GM18867 (cell line): ENCODE measurements around the gene CAPZA2.
"Not testable (repeated sequence)": the region's sequence is repeated elsewhere in the genome, so short reads cannot be mapped to it uniquely, and the experiment has no call there.

Experiments used
- ATAC-seq: cut with Tn5 transposase; IDR thresholded peaks from one replicate; pipeline ENCODE4 v1.9.1; 2021; ENCODE audit warnings: mild to moderate bottlenecking, moderate library complexity; ENCODE audit not compliant: unreplicated experiment

The CAPZA2 gene

DNA sequence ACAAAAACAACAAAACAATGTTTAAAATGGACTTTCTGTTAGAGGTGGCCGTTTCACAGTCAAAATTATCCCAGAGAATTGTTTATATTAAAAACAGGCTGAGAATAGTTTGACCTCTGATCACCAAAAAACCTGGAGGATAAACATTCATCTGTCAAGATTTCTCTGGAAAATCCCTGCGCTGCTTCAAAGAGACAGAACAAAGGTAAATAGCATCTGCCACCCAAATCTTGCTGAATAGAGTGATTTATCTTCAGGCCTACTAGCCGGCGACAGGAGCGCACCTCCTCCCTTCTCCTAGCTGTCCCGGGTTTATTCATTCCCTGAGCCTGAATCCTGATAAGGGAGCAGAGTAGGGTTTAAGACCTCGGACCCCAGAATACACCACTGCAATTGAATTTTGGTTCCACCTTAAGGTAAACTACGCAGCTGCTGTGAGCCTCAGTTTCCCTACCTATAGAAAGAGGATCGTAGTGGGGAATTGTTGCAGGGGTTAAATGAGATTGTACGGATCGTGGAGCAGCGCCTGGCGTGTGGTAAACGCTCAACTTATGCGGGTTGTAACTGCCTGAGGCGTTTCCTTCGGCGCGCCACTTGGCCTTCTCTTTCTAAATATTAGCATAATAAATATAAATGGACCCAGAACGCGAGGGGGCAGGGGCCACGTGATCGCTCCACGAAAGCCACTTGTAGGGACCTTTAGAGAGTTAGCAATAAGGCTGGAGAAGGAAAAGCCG, 90.4 kb downstream of the CAPZA2 start:
- peak; percentile 30 for ATAC-seq

DNA sequence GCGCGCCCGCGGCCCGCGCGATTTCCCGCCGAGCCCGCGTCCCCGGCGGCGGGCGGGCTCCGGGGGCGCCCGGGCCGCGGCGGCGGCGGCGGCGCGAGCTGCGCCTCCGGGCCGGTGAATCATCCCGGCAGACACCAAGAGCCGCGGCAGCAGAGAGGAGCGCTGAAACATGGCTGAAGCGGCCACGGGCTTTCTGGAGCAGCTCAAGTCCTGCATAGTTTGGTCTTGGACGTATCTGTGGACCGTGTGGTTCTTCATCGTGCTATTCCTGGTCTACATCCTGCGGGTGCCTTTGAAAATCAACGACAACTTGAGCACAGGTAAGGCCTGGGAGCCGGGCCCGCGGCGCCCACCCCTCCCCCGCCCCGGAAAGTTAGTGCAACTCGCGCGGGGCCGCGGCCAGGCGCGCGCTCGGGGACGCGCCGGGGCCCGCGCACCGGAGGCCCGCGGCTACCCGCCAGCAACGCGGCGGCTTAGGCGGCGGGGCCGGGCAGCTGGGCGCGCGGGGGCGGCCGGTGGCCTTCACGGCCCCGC, 91.1 kb downstream of the CAPZA2 start, which contains the start of gene ST7:
Gene ST7, plus strand, starts transcription at position 130 of the 534 bp plus-strand sequence. Its CDS starts 40 bp downstream, at position 170.
- peak; percentile 43 for ATAC-seq

DNA sequence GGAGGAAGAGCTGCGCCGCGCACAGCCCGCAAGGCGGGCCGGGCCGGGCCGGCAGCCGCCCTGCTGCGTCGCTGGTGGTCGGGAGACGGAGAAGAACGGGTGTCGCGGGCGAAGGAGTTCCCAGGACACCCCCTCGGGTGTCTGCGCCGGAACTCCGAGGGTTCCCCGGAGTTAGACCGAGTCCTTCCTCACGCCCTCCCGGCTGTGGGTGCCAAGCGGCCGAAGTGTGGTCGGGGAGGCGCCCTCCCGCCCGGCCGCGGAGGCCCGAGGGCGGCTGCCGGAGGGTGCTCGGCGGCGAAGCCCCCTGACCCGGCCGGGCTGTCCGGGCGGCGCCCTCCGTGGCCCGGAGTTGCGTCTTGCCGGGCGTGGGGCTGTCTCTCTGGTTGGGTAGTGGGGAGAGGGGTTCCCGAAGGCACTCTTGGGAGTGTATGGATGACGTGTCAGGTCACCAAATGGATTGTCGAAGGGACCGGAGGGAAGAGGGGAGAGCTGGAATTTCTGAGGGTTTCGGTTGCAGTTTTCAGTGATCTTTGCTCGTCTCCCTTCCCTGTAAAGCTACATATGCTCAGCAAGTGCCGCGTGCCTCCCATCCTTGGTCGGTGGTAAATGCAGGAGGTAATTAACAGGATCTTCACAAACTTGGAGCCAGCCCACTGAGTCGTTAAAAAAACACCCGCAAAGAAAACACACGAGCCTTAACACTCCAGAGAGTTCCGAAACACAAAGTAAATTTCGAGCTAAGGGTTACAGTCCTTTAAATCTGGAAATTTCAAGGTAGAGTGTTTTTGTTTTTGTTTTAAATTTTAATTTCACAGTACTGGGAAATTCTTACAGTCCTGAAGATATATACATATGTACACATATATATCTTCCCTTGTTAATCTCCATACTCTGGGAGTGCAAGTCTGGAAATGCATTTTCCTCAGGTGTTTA, 91.8 kb downstream of the CAPZA2 start:
- peak; percentile 23 for ATAC-seq

DNA sequence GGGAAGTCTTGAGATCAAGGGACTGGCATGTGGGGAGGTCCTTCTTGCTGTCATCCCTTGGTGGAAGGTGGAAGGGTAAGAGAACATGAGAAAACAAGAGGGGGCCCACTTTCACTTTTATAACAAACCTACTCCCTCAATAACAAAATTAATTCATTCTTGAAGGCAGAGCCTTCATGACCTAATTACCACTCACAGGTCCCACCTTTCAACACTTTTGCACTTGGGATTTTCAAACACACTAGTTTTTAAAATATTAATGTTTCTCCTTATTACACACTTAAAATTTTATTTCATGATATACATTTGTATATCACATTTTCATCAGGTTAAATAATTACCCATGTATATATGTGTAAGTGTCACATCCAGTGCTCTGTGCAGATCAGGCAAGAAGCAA, 93.0 kb downstream of the CAPZA2 start:
- no peak for ATAC-seq

DNA sequence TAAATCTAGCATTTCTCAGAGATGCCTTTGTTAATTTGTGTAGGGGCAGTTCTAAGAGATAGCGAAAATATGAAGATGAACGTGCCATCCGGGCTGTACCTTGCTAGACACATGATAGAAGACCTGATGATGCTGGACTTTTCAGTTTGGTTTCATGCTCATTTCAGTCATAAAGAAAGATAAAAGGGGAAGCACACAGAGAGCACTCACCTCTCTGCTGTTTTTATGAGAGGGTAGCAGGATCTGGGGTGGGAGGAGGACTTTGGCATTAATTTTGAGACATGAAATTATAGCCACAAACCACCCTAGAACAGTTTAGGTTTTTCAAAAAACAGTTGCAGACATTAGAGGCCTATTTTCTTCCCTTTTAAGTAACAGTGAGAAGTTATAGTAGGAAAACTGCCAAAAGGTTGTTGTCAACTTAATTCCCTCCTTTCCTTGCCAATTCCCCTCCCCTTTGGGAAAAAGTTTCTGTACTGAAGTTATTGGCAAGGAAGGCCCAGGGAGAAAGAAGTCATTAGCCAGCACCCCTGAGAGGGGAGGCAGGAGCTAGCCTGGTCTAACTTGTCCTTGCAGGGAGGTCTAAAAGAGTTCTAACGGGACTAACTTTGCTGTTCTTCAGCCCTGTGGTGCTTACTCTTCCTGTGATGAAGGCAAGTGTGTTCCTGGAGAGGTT, 93.6 kb downstream of the CAPZA2 start:
- peak; percentile 77 for ATAC-seq

DNA sequence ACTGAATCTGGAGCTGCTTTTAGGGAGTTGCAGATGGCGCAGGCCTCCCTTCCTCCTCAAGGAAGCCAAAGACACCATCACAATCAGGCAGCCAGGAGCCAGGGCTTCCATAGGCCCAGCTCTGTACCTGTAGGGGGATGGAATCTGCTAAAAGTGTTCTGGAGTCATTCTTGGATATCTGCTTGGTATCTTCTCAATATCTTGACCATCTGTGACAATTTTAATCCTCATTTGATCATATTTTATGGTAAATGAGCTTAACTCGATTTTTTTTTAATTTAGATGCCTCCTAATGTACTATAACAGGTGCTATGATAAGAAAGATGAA, 94.1 kb downstream of the CAPZA2 start:
- no peak for ATAC-seq

DNA sequence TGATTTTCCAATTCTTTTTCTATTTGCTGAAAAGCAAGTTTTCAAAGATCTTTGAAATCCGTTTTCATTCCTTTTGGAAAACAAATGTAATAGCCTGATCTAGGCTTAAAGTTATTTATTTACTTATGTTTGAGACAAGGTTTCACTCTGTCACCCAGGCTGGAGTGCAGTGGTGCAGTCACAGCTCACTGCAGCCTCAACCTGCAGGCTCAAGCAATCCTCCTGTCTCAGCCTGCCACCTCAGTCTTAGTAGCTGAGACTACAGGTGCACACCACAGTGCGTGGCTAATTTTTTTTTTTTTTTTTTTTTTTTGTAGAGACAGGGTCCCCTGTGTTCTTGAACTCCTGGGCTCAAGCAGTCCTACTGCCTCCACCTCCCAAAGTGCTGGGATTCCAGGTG, 95.5 kb downstream of the CAPZA2 start:
- peak; percentile 19 for ATAC-seq

DNA sequence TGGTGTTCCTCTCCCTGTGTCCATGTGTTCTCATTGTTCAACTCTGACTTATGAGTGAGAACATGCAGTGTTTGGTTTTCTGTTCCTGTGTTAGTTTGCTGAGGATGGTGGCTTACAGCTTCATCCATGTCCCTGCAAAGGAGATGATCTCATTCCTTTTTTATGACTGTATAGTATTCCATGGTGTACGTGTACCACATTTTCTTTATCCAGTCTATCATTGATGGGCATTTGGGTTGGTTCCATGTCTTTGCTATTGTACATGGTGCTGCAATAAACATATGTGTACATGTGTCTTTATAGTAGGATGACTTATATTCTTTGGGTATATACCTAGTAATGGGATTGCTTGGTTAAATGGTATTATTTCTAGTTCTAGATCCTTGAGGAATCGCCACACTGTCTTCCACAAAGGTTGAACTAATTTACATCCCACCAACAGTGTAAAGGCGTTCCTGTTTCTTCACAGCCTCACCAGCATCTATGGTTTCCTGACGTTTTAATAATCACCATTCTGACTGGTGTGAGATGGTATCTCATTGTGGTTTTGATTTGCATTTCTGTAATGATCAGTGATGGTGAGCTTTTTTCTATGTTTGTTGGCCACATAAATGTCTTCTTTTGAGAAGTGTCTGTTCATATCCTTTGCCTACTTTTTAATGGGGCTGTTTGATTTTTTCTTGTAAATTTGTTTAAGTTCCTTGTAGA, 99.7 kb downstream of the CAPZA2 start:
- ATAC-seq: not testable (repeated sequence)

DNA sequence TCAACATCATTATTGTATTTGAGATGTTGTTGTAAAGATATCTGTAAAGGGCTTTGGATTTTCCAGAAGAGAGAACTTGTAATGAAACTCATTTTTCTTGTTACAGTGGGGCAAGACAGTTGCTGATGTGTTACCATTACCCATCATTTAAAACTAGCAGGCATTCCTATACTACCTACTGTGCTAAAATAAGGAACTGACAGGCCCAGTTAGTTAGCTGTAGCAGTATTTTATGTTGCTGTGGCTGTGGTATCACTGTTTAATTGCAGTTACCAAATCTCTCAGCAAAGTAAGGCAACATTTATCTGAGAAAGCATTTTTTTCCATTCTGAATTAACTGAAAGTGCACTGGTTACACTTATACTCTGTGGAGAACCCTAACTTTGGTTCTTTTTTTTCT, 100.8 kb downstream of the CAPZA2 start:
- ATAC-seq: no peak

DNA sequence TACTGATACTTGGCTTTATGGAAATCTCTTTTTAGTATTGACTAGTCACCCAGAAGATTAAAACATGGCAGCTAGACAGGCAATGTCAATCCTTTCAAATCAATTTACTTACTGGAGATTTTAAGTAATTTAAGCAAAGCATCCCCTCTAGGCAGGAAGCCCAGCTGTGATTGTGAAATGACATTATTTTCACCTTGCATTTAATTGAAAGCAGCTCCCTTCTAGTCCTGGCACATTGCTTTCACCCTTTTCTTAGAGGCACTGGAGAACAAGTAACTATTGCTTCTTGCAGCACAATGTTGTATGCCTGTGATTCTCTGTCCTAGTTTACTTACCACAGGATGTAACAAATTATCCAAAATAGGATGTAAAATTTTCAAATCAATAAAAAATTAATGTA, 104.2 kb downstream of the CAPZA2 start:
- ATAC-seq: no peak

DNA sequence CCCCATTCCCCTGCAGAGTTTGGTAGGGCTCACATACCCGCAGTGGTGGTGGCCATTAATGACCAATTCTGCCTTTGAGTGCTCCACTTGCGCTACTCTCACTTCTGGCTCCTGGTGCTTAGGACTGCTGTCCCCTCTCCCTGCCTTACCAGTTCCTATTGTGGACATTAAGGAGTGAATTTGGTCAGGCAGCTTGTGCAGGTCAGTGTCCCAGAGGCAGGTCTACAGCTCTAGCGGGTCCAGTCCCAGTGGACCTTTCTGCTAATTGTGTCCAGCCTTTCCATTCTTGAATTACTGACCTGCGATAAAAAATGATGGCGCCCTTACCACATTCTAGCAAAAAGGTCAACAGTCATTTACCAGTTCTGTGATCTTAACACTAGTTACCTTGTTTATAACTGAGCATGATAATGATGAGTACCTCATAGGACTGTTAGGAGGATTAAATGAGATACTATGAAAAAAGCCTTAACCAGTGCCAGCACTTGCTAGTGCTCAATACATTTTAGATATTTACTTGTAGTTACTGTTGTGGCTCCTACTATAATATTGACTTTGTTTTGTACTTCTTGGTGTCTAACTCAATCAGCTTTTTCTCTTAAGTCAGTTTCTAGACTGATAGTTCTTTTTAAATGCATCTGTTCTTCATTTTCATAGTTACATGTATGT, 105.0 kb downstream of the CAPZA2 start:
- no peak for ATAC-seq

DNA sequence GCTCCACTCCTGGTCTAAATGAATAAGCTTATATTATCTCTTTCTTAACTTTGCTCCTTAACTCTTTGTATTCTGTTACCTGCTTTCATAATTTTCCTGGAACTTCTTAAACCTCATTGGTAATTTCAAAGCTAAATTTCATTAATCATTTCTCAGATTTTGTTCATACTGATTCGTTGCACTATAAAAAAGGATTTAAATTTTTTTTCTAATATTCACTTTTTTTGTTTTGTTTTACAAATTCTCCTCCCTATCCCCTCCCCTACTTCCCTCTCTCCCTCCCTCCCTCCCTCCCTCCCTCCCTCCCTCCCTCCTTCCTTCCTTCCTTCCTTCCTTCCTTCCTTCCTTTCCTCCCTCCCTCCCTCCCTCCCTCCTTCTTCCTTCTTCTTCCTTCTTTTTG, 105.6 kb downstream of the CAPZA2 start:
- no peak for ATAC-seq

DNA sequence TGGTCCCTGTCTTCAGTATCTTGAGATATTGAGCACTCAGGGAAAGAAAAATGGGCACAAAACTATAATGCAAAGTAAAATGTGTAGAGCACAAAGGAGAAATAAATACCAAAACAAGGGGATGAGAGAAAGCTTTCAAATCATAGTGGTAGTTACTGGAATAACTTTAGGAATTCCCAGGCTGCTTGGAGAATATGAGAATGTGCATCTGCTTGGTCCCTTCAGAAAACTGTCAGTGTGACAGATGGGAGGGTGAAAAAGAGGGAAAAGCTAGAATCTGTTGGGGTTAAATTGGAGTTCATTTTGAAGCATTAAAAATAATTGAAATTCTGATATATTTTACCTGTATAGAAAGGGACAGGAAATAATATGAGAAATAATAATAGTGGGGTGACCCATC, 106.2 kb downstream of the CAPZA2 start:
- ATAC-seq: no peak

DNA sequence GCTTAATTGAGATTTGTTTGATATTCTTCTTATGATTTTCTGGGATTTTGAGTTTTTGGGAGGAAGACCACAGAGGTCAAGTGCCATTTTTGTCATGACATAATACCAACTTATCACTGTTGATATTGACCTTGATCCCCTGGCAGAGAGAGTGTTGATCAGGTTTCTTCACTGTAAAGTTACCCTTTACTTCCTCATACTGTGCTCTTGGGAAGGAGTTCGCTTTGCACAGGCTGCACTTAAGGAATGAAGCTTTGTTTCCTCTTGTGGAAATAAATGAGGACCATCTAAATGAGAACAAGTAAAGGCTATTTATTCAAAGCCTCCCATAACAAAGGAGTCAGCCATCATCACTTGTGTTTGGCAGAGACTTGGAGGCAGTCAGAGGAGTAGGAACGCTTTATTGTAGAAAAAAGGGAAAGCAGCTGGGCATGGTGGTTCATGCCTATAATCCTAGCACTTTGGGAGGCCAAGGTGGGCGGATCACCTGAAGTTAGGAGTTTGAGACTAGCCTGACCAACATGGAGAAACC, 107.0 kb downstream of the CAPZA2 start:
- ATAC-seq: no peak

DNA sequence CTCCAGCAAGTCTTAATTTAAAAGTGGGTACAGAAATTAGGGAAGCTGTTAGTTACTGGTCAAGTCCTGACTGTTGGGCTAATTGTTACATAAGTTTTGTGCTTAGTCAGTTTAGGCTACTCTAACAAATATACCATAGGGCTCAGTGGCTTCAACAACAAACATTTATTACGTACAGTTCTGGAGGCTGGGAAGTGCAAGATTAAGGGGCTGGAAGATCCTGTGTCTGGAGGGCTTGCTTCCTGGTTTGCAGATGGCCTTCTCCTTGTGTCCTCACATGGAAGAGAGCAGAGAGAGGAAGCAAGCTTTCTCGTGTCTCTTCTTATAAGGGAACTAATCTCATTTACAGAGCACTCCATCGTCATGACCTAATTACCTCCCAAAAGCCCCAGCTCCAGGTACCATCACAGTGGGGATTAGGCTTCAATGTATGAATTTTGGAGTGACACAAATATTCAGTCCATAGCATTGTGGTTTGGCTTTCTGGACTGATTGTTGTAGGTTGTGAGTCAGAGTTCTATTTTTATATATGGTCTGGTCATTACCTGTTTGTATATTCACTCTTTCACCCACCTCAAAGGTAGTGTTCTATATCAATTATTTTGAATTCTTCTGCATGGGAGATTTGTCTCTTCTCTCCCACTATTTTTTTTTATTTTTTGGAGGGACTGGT, 108.0 kb downstream of the CAPZA2 start:
- peak; percentile 60 for ATAC-seq

DNA sequence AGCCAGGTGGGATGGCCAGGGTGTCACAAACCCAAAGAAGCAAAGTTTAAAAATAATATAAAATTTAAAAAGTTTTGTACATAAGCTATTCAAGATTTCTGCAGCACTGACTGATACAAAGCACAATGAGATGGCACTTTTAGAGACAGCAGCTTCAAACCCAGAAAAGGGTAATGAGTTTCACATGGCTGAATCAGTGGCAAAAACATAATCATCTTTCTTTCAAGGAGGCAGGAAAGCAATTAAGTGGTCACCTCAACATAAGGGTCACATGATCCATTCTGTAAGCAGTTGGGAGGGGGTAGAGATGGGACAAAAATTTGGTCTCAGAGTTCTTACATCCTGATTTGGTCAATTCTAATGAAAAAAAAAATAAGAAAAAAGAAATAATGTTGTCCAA, 108.8 kb downstream of the CAPZA2 start:
- ATAC-seq: not testable (repeated sequence)
